Measurements from ENCODE around the gene MUC5AC.

Gene MUC5AC

DNA sequence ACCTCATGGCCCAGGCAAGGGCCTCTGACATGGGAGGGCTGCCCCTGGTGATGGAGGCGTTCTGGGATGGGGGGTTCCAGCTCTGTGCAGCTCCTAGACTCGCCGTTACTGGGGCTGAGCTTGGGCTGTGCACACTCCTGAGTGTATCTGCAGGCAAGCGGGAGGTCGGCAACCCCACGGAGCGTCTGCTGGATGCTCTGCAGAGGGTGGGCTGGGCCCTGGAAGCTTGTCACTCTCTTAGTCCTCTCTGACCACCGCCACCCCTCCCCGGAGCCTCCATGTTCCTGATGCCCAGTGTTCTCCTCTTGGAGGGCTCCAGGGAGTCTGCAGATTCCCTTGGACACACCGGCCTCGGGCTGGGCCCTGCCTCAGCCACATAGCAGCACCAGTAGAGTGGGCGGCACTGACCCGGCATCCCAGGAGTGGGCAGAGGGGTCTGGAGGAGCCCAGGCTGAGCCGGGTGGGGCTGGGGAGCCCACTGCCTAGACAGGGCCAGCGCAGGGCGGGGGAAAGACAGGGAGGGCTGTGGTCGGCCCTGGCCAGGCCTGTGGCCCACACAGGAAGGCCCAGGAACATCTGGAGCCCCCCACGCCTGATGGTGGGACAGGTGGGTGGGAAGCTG, 44.5 kb downstream of the MUC5AC start:
- no peak for DNase-seq (ENCODE audit: low read depth, low spot score)
- in situ Hi-C loops (cut with HindIII; ENCODE audit: low sequenced_read_pairs), result no loop called here
- H3K4me3 ChIP-seq (ENCODE audit: low read depth, low read length), result no peak overlapping the region
- TF ChIP-seq, protein P1, sequence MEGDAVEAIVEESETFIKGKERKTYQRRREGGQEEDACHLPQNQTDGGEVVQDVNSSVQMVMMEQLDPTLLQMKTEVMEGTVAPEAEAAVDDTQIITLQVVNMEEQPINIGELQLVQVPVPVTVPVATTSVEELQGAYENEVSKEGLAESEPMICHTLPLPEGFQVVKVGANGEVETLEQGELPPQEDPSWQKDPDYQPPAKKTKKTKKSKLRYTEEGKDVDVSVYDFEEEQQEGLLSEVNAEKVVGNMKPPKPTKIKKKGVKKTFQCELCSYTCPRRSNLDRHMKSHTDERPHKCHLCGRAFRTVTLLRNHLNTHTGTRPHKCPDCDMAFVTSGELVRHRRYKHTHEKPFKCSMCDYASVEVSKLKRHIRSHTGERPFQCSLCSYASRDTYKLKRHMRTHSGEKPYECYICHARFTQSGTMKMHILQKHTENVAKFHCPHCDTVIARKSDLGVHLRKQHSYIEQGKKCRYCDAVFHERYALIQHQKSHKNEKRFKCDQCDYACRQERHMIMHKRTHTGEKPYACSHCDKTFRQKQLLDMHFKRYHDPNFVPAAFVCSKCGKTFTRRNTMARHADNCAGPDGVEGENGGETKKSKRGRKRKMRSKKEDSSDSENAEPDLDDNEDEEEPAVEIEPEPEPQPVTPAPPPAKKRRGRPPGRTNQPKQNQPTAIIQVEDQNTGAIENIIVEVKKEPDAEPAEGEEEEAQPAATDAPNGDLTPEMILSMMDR (IDR thresholded peaks at IDR 0.05; ENCODE audit: low read depth, low read length), result no peak

DNA sequence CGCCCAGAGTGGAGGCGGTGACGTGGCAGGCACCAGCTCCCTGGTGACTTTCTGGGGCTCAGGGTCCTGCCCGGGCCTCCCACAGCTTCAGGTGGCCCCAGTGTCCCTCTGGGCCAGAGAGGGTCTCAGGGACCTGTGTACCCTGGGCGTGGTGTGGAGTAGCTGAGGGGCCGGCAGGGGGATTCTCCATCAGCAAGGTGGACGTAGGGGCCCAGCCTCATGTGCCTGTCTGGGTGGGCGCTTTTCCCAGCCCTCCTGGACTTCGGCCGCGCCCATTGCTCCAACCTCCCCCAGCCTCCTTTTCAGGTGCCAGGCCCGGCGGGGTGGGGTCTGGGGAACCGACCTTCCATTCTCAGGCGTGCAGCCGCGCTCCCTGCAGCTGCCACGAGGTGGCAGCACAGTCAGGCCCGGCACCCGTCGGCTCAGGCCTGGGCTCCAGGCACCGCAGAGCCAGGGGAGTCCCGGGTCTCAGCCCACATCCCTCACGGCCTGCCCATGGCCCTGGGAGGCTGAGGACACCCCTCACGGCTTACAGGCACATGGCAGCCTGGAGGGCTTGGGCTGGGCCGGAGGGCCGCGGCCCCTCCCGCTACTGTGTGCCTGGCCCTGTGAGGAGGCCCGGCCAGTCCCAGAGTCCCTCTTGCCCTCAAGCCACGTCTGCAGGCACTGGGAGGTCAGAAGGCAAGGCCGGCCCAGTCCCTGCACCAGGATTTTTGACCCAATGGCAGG, 45.2 kb downstream of the MUC5AC start:
- in situ Hi-C loops (cut with HindIII; ENCODE audit: low sequenced_read_pairs), result no loop called here
- TF ChIP-seq, protein P1 (IDR thresholded peaks at IDR 0.05; ENCODE audit: low read depth, low read length), result peak; percentile 97
- peak; percentile 8 for DNase-seq (ENCODE audit: low read depth, low spot score)
- H3K4me3 ChIP-seq (ENCODE audit: low read depth, low read length), result no peak overlapping the region

DNA sequence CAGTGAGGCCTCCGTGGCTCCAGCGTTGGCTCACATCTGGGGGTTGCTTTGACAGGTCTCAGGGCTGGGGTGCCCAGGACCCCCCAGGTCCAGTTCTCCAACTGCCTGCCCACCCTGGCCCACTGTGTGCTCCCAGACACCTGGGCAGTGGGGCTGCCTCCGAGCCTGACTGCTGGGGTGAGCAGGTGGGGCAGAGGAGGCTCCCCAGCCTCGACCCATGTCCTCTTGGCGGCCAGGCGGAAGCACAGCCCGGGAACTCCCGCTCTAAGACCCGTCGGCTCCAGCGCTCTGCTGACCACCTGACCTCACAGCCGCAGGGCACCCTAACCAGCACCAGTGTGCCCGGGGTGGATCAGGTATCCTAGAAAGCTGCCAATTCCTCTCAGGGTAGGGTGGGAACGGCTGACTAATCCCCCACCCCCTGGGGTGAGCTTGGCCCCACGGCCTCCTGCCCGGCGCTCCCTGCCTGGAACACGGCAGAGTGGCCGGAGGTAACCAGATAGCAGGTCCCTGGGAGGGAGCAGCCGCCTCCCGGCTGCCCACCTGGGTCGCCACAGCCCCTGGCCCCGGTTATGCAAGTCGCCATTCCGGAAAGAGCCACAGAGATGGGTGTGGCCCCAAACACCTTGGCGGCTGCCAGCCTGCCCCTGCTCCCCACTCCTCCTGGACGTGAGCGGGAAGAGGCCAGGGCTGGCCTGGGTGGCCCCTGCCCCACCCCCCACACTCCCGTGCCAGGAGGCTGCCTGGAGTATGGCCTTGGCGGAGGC, 45.9 kb downstream of the MUC5AC start:
- no peak for DNase-seq (ENCODE audit: low read depth, low spot score)
- TF ChIP-seq, protein P1 (IDR thresholded peaks at IDR 0.05; ENCODE audit: low read depth, low read length), result no peak
- H3K4me3 ChIP-seq (ENCODE audit: low read depth, low read length), result no peak overlapping the region
- in situ Hi-C loops (cut with HindIII; ENCODE audit: low sequenced_read_pairs), result no loop called here

DNA sequence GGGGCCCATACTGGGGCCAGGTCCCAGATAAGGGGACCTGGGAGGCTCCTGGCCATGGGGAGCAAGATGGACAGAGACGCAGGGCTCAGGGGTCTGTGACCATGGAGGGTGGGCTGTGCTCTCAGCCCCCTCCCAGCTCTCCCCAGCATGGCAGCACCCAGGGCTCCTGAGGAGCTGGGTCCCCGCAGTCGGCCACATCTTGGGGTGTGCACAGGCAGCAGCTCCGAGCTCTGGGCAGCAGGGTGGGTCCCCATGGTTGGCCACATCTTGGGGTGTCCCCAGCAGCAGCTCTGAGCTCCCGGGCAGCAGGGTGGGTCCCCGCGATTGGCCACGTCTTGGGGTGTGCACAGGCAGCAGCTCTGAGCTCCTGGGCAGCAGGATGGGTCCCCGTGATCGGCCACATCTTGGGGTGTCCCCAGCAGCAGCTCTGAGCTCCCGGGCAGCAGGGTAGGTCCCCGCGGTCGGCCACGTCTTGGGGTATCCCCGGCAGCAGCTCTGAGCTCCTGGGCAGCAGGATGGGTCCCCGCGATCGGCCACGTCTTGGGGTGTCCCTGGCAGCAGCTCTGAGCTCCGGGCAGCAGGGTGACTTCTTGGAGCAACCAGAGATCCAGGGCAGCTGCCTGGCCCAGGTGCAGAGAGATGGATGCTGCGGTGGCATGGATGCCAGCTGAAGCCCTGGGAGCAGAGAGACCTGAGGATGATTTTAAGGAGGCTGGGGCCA, 46.8 kb downstream of the MUC5AC start:
- in situ Hi-C loops (cut with HindIII; ENCODE audit: low sequenced_read_pairs), result no loop called here
- no peak overlapping the region for H3K4me3 ChIP-seq (ENCODE audit: low read depth, low read length)
- DNase-seq (ENCODE audit: low read depth, low spot score), result no peak
- TF ChIP-seq, protein P1 (IDR thresholded peaks at IDR 0.05; ENCODE audit: low read depth, low read length), result no peak

DNA sequence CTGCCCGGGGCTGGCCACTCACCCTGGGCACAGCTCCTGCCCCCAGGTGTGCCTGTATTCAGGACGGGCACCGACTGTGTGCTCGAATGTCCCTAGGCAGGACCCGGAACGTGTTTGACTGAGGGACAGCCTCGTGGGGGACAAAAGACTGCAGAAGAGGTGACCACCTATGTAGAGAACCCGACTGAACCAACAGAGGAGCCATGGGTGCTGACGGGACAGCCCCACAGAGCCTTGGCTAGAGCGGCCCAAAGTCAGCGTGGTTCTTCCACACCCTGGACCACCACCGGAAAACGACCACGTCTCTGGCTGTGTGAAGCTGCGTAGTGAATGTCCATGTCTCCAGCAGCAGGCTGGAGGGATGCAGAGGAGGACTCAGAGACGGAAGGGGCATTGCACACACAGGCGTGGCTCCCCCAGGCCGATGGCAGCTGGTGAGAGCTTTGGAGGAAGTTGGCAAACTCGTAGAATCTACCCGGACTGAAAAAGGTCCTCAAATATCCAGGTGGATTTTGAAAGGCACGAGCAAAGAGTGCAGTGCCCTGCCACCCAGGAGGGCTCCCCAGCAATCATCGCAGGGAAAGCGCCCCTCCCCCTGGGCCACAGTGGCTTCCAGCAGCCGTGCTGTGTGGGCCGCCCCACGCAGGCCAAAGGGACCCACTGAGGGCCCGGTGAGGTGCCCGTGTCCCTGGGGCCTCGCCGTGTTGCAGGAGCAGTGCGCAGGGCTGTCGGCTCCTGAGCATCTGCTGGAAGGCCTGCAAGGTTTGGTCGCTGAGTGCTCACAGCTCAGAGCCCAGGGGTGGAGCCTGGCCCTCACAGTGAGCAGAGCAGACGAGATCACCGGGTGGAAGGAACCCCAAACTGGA, 47.6 kb downstream of the MUC5AC start:
- in situ Hi-C loops (cut with HindIII; ENCODE audit: low sequenced_read_pairs), result no loop called here

More for the DNA sequence above, 47.6 kb downstream of the MUC5AC start:
- H3K4me3 ChIP-seq (ENCODE audit: low read depth, low read length), result no peak overlapping the region
- TF ChIP-seq, protein P1 (IDR thresholded peaks at IDR 0.05; ENCODE audit: low read depth, low read length), result no peak
- no peak for DNase-seq (ENCODE audit: low read depth, low spot score)

All from astrocyte of the spinal cord (primary cell).